Spleen (tissue), 11 donors: ENCODE data around the gene ARMC9. TPM values are rescaled to one million over a fixed set of nuclear protein-coding genes. Genes with fewer than 3 reads are reported as not detected.
A peak's percentile ranks its signal among the peaks of the same experiment; 100 is the strongest.

ENCODE experiments used
- DNase-seq: peaks from one replicate; pipeline ENCODE4 v3.0.0-alpha.2; 2020
- H3K27ac ChIP-seq, 8 donors: fragments of 200-600 bp; sonication (generic) in 7 of 8; 1 replicate in 4 of 8; 2 replicates in 4 of 8; pipeline versions ENCODE4 v1.5.0 to v1.8.0; 2016 to 2021; ENCODE audit warnings: inconsistent platforms in 4 of 8, mild to moderate bottlenecking in 4 of 8, moderate library complexity in 1 of 8
- H3K27me3 ChIP-seq, 7 donors: fragments of 200-600 bp; sonication (generic) in 6 of 7; replicated peaks in 1 of 7; 1 replicate in 4 of 7; 2 replicates in 3 of 7; pipeline versions ENCODE4 v1.5.0 to v1.8.0; 2016 to 2021; ENCODE audit warnings: inconsistent platforms in 3 of 7, mild to moderate bottlenecking in 1 of 7
- H3K36me3 ChIP-seq, 6 donors: fragments of 200-600 bp; sonication (generic) in 5 of 6; 1 replicate in 4 of 6; 2 replicates in 2 of 6; pipeline versions ENCODE4 v1.5.0 to v1.8.0; 2016 to 2021; ENCODE audit warnings: inconsistent platforms in 2 of 6
- H3K4me1 ChIP-seq, 6 donors: fragments of 200-600 bp; sonication (generic) in 5 of 6; 1 replicate in 3 of 6; 2 replicates in 3 of 6; pipeline versions ENCODE4 v1.5.0 to v1.8.0; 2016 to 2021; ENCODE audit warnings: inconsistent platforms in 3 of 6
- H3K4me3 ChIP-seq, 8 donors: fragments of 200-600 bp; sonication (generic) in 7 of 8; 1 replicate in 4 of 8; 2 replicates in 4 of 8; pipeline versions ENCODE4 v1.5.0 to v1.8.0; 2016 to 2021; ENCODE audit warnings: inconsistent platforms in 4 of 8, mild to moderate bottlenecking in 4 of 8, moderate library complexity in 2 of 8
- H3K9me3 ChIP-seq, 8 donors: fragments of 200-600 bp; sonication (generic) in 7 of 8; 1 replicate in 4 of 8; 2 replicates in 4 of 8; pipeline versions ENCODE4 v1.5.0 to v1.8.0; 2016 to 2021; ENCODE audit warnings: inconsistent platforms in 4 of 8
- POLR2A ChIP-seq, 3 donors: fragments of 450-650 bp; IDR thresholded peaks; one replicate each; pipeline ENCODE4 v1.5.1; 2017; ENCODE audit warnings: antibody characterized with exemption in 3 of 3, mild to moderate bottlenecking in 1 of 3
- POLR2AphosphoS5 ChIP-seq, 3 donors: sonication (generic); formaldehyde crosslinking; IDR thresholded peaks; one replicate each; pipeline ENCODE4 v1.5.1; 2017; ENCODE audit warnings: antibody characterized with exemption in 3 of 3
- WGBS, 5 donors: extraction: QIAGEN DNeasy Blood & Tissue Kit in 3 of 5; methylation state at CpG; one replicate each; pipeline versions ENCODE4 v1.1.5 to v1.1.7; 2013 to 2018; 5-methylcytosine and 5-hydroxymethylcytosine counted together
- intact Hi-C: fragments of 100-400 bp; cut with DNase I; formaldehyde crosslinking; loops from one replicate; pipeline ENCODE4 v1.15.0; 2023; ENCODE audit warnings: low total_unique reads
- polyA plus RNA-seq, 3 donors: library from polyadenylated mRNA; stranded (reverse); fragments of 200-250 nt; gene quantifications; one replicate each; pipeline ENCODE4 v1.2.1, GENCODE V29; 2013
- total RNA-seq, 7 donors: library from RNA; depleted of rRNA in 3 of 7; stranded (reverse); fragments of >200 nt in 3 of 7; fragmentation: NEBNext Ultra II Directional in 4 of 7; extraction: Animal tissue kit (Norgen Biotek cat#: 25700) in 4 of 7; gene quantifications; one replicate each; pipeline versions ENCODE4 v1.1.0 to v1.2.1, GENCODE V29; 2016 to 2021
- TF ChIP-seq, protein P1 (sequence below), 11 experiments: fragments of 200-600 bp in 7 of 11; fragments of 450-650 bp in 4 of 11; sonication (generic) in 4 of 11; IDR thresholded peaks in 8 of 11; conservative IDR thresholded peaks in 3 of 11; 1 replicate in 7 of 11; 2 replicates in 4 of 11; pipeline versions ENCODE4 v1.4.0 to v1.8.0; 2016 to 2021; ENCODE audit warnings: antibody characterized with exemption in 11 of 11, inconsistent platforms in 4 of 11, mild to moderate bottlenecking in 1 of 11
- donor health status: healthy with polysubstance abuse.
- donor health status: DM: no; HTN: no; CAD: no; lungs with moderate emphysema.
- donor health status: DM: no; HTN: no; CAD: no.
- donor health status: Bipolar disorder and iron deficiency.
- donor health status: healthy.
- donor health status: DM: no; HTN: no; CAD: no.
- donor health status: DM: yes; HTN: yes; CAD: no.

Gene ARMC9
- total and polyA plus RNA-seq, 10 donors, result 0.83 to 8.9 (median 4.7) TPM

- DNase-seq, result no peak
- Histone ChIP-seq H3K4me1 (peaks cover 2 to 49% (median 28%) of the 10 kb centered on the region in 6 donors), H3K27ac (no peak overlapping the region), H3K9me3 (peaks cover 0 to 16% (median 6%) of the 10 kb centered on the region in 8 donors), H3K36me3 (no peaks in the 10 kb centered on the region), H3K27me3 (no peaks in the 10 kb centered on the region), H3K4me3 (no peak overlapping the region)
- 78 to 91% (median 86%) methylated on average over 14 to 15 of the region's 15 CpGs for whole genome bisulfite sequencing, 5 donors
- intact Hi-C loops, result no loop called here
- TF ChIP-seq POLR2AphosphoS5 (IDR thresholded peaks at IDR 0.05) (no peak), POLR2A (IDR thresholded peaks at IDR 0.05) (no peak)
- TF ChIP-seq, protein P1, sequence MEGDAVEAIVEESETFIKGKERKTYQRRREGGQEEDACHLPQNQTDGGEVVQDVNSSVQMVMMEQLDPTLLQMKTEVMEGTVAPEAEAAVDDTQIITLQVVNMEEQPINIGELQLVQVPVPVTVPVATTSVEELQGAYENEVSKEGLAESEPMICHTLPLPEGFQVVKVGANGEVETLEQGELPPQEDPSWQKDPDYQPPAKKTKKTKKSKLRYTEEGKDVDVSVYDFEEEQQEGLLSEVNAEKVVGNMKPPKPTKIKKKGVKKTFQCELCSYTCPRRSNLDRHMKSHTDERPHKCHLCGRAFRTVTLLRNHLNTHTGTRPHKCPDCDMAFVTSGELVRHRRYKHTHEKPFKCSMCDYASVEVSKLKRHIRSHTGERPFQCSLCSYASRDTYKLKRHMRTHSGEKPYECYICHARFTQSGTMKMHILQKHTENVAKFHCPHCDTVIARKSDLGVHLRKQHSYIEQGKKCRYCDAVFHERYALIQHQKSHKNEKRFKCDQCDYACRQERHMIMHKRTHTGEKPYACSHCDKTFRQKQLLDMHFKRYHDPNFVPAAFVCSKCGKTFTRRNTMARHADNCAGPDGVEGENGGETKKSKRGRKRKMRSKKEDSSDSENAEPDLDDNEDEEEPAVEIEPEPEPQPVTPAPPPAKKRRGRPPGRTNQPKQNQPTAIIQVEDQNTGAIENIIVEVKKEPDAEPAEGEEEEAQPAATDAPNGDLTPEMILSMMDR (IDR thresholded peaks at IDR 0.05 in 8 of 11, conservative IDR thresholded peaks at IDR 0.05 in 3 of 11), result no peak
Observed at GRCh38 chr2:231388725-231389346, 190.4 kb downstream of the ARMC9 start.

DNA sequence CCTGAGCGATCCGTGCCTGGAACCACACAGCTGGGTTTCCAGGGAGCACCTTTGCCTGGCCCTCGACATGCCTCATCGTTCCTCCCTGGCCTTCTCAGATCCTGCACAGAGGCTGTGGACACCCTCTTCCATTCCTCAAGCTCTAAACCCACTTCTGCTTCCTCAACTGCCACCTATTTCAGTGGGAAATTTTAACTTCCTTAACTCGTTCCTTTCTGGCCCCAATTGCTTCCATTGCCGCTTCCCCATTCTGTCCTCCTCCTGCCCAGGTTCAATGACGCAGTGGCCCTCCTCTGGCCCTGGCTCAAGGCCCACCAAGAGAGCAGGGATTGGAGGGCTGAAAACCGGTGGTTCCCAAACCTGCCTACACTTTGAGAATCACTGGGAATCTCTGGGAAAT is 192.2 kb downstream of the ARMC9 start:
- no peak overlapping the region for H3K4me3 ChIP-seq
- 55 to 77% (median 63%) methylated on average over 8 of the region's 8 CpGs for WGBS, 5 donors
- no peak overlapping the region for H3K27ac ChIP-seq
- peaks cover 0 to 14% (median 0%) of the 10 kb centered on the region in 7 donors for H3K27me3 ChIP-seq
- H3K9me3 ChIP-seq, result peaks cover 0 to 1% (median 0%) of the 10 kb centered on the region in 8 donors
- TF ChIP-seq, protein P1 (IDR thresholded peaks at IDR 0.05 in 8 of 11, conservative IDR thresholded peaks at IDR 0.05 in 3 of 11), result no peak
- TF ChIP-seq POLR2A (IDR thresholded peaks at IDR 0.05) (no peak), POLR2AphosphoS5 (IDR thresholded peaks at IDR 0.05) (no peak)
- no peak for DNase-seq
- peaks cover 2 to 66% (median 40%) of the 10 kb centered on the region in 6 donors for H3K4me1 ChIP-seq
- intact Hi-C loops, result no loop called here
- H3K36me3 ChIP-seq, result no peaks in the 10 kb centered on the region

DNA sequence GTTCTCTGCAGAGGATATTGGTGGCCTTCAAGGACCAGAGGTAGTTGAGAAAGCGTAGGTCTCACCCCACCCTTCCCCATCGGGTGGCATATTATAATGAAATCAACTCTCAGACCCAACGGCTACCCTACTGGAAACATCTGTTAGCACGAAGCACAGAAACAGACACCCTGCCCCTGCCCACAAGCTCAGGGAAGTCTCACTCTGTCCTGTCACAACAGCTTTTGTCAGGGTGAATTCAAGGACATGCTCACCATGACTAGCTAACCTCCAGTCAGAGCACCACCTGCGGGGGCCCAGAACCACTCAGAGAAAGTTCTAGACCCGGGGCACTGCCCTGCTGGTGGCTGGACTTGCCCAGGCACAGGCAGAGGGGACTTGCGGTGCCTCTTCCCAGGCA is 193.6 kb downstream of the ARMC9 start:
- Histone ChIP-seq H3K4me3 (no peak overlapping the region), H3K36me3 (no peaks in the 10 kb centered on the region), H3K4me1 (peaks cover 2 to 79% (median 51%) of the 10 kb centered on the region in 6 donors), H3K27me3 (peaks cover 0 to 24% (median 4%) of the 10 kb centered on the region in 7 donors), H3K9me3 (no peaks in the 10 kb centered on the region), H3K27ac (peak overlapping the region in 5 of 8 donors; percentile 32 to 94 (median 88))
- intact Hi-C loops, result no loop called here
- no peak for DNase-seq
- WGBS, 5 donors, result 33 to 52% (median 45%) methylated on average over 4 to 7 of the region's 7 CpGs
- TF ChIP-seq, protein P1 (IDR thresholded peaks at IDR 0.05 in 8 of 11, conservative IDR thresholded peaks at IDR 0.05 in 3 of 11), result no peak
- TF ChIP-seq POLR2AphosphoS5 (IDR thresholded peaks at IDR 0.05) (no peak), POLR2A (IDR thresholded peaks at IDR 0.05) (no peak)

- Histone ChIP-seq H3K27ac (peak overlapping the region; percentile 72 to 94 (median 86)), H3K4me1 (peaks cover 2 to 85% (median 51%) of the 10 kb centered on the region in 6 donors)
- intact Hi-C loops, result no loop called here
Observed at GRCh38 chr2:231392431-231393148, 194.2 kb downstream of the ARMC9 start.

More at GRCh38 chr2:231392431-231393148, 194.2 kb downstream of the ARMC9 start:
- H3K27me3 ChIP-seq, result peaks cover 0 to 24% (median 4%) of the 10 kb centered on the region in 7 donors
- H3K4me3 ChIP-seq, result no peak overlapping the region
- 82 to 91% (median 88%) methylated on average over 14 of the region's 14 CpGs for WGBS, 5 donors
- DNase-seq, result no peak
- H3K36me3 ChIP-seq, result peaks cover 0 to 2% (median 0%) of the 10 kb centered on the region in 6 donors
- TF ChIP-seq, protein P1 (IDR thresholded peaks at IDR 0.05 in 8 of 11, conservative IDR thresholded peaks at IDR 0.05 in 3 of 11), result no peak
- TF ChIP-seq POLR2A (IDR thresholded peaks at IDR 0.05) (no peak), POLR2AphosphoS5 (IDR thresholded peaks at IDR 0.05) (no peak)
- no peaks in the 10 kb centered on the region for H3K9me3 ChIP-seq
